GM12872 (cell line): Measurements from ENCODE around the gene KAT2A.
A peak's percentile ranks its signal among the peaks of the same experiment; 100 is the strongest.

ENCODE experiments used
- TF ChIP-seq, protein P1 (sequence below): IDR thresholded peaks from 3 replicates; pipeline ENCODE4 v1.5.1; 2011; ENCODE audit warnings: low read depth, mild to moderate bottlenecking, low read length, moderate library complexity; ENCODE audit not compliant: insufficient read depth

Gene KAT2A

GRCh38 chr17:42116705-42117396 lies 4.3 kb downstream of the KAT2A start:
- TF ChIP-seq, protein P1, sequence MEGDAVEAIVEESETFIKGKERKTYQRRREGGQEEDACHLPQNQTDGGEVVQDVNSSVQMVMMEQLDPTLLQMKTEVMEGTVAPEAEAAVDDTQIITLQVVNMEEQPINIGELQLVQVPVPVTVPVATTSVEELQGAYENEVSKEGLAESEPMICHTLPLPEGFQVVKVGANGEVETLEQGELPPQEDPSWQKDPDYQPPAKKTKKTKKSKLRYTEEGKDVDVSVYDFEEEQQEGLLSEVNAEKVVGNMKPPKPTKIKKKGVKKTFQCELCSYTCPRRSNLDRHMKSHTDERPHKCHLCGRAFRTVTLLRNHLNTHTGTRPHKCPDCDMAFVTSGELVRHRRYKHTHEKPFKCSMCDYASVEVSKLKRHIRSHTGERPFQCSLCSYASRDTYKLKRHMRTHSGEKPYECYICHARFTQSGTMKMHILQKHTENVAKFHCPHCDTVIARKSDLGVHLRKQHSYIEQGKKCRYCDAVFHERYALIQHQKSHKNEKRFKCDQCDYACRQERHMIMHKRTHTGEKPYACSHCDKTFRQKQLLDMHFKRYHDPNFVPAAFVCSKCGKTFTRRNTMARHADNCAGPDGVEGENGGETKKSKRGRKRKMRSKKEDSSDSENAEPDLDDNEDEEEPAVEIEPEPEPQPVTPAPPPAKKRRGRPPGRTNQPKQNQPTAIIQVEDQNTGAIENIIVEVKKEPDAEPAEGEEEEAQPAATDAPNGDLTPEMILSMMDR: peak; percentile 79

DNA sequence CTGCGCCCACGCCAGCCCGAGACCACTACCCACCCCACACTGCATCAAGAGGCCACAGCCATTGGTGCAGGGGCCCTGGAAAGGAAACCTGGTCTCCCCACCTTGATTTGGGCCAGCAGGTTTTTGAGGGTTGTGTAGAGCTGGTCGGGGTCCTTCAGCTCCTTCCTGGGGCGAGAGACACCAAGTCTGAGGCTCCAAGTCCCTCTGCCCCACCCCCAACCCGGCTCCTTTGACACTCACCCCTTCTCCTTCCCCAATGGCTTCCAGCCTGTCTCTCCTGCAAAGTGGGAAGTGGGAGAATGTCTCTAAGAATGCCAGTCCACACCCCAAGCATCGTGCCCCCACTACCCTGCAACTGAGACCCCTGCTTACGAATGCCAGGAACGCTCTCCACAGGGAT lies 7.0 kb downstream of the KAT2A start:
- TF ChIP-seq, protein P1: no peak

- TF ChIP-seq, protein P1: no peak
Measured at GRCh38 chr17:42113293-42114069, 7.7 kb downstream of the KAT2A start.

GRCh38 chr17:42112552-42113176 lies 8.5 kb downstream of the KAT2A start, which contains the start of gene DHX58:
Gene DHX58, minus strand, starts transcription at chr17:42112714. Its CDS starts 822 bp downstream, at chr17:42111892.
- TF ChIP-seq, protein P1: no peak

- TF ChIP-seq, protein P1: no peak
Measured at GRCh38 chr17:42111871-42112551, 9.2 kb downstream of the KAT2A start.

DNA sequence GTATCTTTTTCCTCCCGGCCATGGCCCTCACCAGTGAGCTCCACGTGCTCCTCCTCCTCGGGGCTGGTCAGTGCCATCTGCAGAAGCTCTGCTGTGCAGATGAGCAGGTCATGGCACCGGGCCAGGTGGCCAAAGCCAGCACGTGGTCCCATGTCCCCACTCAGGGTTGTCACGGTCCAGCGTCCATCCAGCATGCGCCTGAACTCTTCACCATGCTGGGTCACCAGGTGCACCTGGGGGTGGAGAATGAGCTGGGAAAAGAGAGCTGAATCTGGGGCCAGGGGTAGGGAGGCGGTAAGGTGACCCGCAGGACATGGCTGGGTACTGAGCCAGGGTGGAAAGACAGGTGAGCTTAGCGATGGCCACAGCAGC lies 9.9 kb downstream of the KAT2A start:
- TF ChIP-seq, protein P1: no peak
